Suppressor macrophage treated with lipopolysaccharide for 4 hours (primary cell): ENCODE results near the gene UHMK1.
"Not testable (repeated sequence)": the region's sequence is repeated elsewhere in the genome, so short reads cannot be mapped to it uniquely, and the experiment has no call there.

Source experiments
- DNase-seq: peaks from one replicate; pipeline ENCODE4 v3.0.0-alpha.2; 2020

UHMK1 gene

GRCh38 chr1:162568802-162569201 is 71.2 kb downstream of the UHMK1 start:
- DNase-seq: no peak

- no peak for DNase-seq
Measured at GRCh38 chr1:162570718-162571117, 73.1 kb downstream of the UHMK1 start.

- DNase-seq: not testable (repeated sequence)
Measured at GRCh38 chr1:162571121-162571520, 73.5 kb downstream of the UHMK1 start.

GRCh38 chr1:162571696-162572095 is 74.1 kb downstream of the UHMK1 start:
- DNase-seq: no peak

- DNase-seq: no peak
Measured at GRCh38 chr1:162573136-162573535, 75.5 kb downstream of the UHMK1 start.

- no peak for DNase-seq
Measured at GRCh38 chr1:162578071-162578700, 80.6 kb downstream of the UHMK1 start.

GRCh38 chr1:162578936-162579335 is 81.3 kb downstream of the UHMK1 start:
- no peak for DNase-seq
